Measurements from ENCODE around the gene GSG1. TPM values are rescaled to one million over a fixed set of nuclear protein-coding genes. Genes with fewer than 3 reads are reported as not detected.

The GSG1 gene
- total RNA-seq, 1 experiment from 2014 or later: 0.22 TPM

DNA sequence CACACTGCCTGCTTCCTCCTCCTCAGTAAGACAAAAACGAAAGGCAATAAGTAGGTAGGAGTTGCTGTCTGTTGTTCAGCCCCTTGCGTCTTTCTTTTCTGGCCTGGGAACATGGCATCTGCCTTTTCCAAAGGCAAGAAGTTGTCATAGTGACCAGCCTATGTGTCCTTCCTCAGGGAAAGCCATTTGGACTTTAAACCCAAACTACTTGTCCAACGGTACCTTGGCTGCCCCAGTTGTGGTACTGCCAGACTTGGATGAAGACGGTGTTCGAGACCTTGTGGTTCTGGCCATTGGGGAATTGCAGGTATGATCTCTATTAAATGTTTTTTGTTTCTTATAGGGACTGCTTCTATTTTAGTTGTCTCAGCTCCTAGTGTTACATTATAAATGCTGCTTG, 40.8 kb downstream of the GSG1 start:
- no peaks in the 10 kb centered on the region for H3K27me3 Mint-ChIP-seq (ENCODE audit: low read depth)
- H2BK20ac ChIP-seq (ENCODE audit: low read depth, low read length, poor library complexity, severe bottlenecking): no peak overlapping the region

More for the DNA sequence above, 40.8 kb downstream of the GSG1 start:
- Histone ChIP-seq H3K4me2 (ENCODE audit: insufficient read depth, insufficient read length, low read length) (no peak overlapping the region), H2BK12ac (ENCODE audit: insufficient read length, low read depth, low read length) (no peak overlapping the region), H4K20me1 (ENCODE audit: control insufficient read depth, insufficient read depth, insufficient read length) (no peaks in the 10 kb centered on the region), H3K4me1 (ENCODE audit: insufficient read depth, low read length) (no peaks in the 10 kb centered on the region), H3K27ac (ENCODE audit: insufficient read length, low read depth, low read length) (no peak overlapping the region), H2AFZ (ENCODE audit: low read length) (no peak overlapping the region), H2BK15ac (ENCODE audit: low read depth, low read length) (no peak overlapping the region), H3K56ac (ENCODE audit: insufficient read length, low read depth, low read length) (no peak overlapping the region), H3K14ac (ENCODE audit: insufficient read depth, low read length) (no peak overlapping the region), H2BK5ac (ENCODE audit: insufficient read length, low read length) (no peak overlapping the region), H3K4ac (ENCODE audit: low read depth, low read length) (no peak overlapping the region), H2BK120ac (ENCODE audit: low read depth, low read length, poor library complexity, severe bottlenecking) (no peak overlapping the region), H3K27me3 (ENCODE audit: insufficient read depth, low read length) (no peaks in the 10 kb centered on the region), H3K9ac (ENCODE audit: extremely low read depth, insufficient read length, low read length) (no peak overlapping the region), H3K9me3 (ENCODE audit: control insufficient read depth, low read depth, low read length) (no peaks in the 10 kb centered on the region), H3K23me2 (ENCODE audit: insufficient read length, low read depth, low read length, poor library complexity, severe bottlenecking) (no peaks in the 10 kb centered on the region), H3K23ac (ENCODE audit: insufficient read length, low read depth, low read length) (no peak overlapping the region), H4K5ac (ENCODE audit: insufficient read length, low read depth, low read length) (no peak overlapping the region), H3K18ac (ENCODE audit: insufficient read length, low read depth, low read length) (no peak overlapping the region), H4K91ac (ENCODE audit: insufficient read length, low read depth, low read length) (no peak overlapping the region), H3K79me2 (ENCODE audit: insufficient read depth, low read length) (no peaks in the 10 kb centered on the region), H3K79me1 (ENCODE audit: insufficient read depth, low read depth, low read length, poor library complexity, severe bottlenecking) (no peaks in the 10 kb centered on the region), H4K8ac (replicated peaks; ENCODE audit: insufficient read length, low read depth, low read length) (no peak overlapping the region), H3T11ph (ENCODE audit: low read length) (no peak overlapping the region), H2AK5ac (ENCODE audit: insufficient read length, low read length) (no peak overlapping the region)
- peaks cover 8 to 10% of the 10 kb centered on the region in 2 experiments for H3K4me1 Mint-ChIP-seq
- TF ChIP-seq, protein P1, sequence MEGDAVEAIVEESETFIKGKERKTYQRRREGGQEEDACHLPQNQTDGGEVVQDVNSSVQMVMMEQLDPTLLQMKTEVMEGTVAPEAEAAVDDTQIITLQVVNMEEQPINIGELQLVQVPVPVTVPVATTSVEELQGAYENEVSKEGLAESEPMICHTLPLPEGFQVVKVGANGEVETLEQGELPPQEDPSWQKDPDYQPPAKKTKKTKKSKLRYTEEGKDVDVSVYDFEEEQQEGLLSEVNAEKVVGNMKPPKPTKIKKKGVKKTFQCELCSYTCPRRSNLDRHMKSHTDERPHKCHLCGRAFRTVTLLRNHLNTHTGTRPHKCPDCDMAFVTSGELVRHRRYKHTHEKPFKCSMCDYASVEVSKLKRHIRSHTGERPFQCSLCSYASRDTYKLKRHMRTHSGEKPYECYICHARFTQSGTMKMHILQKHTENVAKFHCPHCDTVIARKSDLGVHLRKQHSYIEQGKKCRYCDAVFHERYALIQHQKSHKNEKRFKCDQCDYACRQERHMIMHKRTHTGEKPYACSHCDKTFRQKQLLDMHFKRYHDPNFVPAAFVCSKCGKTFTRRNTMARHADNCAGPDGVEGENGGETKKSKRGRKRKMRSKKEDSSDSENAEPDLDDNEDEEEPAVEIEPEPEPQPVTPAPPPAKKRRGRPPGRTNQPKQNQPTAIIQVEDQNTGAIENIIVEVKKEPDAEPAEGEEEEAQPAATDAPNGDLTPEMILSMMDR (conservative IDR thresholded peaks at IDR 0.05): no peak
- no peak overlapping the region for H3K27ac Mint-ChIP-seq
- H3K36me3 Mint-ChIP-seq (ENCODE audit: insufficient read depth in 1 of 3, low read depth in 3 of 3): peaks cover 8 to 41% (median 34%) of the 10 kb centered on the region in 3 experiments
- H3K4me3 Mint-ChIP-seq: no peak overlapping the region
- WGBS (ENCODE audit: extremely low coverage, insufficient read length, low lambda C conversion rate): no CpG with 5 or more reads among the region's 5 CpGs
- DNase-seq: no peak
- H3K9me3 Mint-ChIP-seq: no peaks in the 10 kb centered on the region
